ENCODE results near the gene PIK3C3.

PIK3C3 gene

DNA sequence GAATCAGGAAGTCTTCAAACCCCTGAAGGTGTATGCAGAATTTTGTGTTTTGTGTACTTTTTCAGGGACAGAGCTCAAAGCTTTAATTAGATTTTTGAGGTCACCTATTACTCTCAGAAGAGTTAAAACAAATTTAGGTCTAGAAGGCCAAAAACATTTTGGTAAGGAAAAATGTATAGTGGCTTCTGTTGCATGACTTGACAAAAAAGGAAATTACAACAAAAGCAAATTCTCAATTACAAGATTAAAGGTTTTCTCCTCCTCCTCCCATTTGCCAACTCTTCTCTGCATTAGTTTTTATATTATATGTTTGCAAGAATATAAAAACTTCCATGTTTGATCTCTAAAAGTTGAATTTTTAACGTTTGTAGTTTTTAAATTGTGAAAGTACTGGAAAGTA, 4.0 kb downstream of the PIK3C3 start:
- ATAC-seq: no peak
- TF ChIP-seq ZNF70 (CRISPR knock-in tag; IDR thresholded peaks at IDR 0.05) (no peak), TCF4 (CRISPR knock-in tag; IDR thresholded peaks at IDR 0.05; ENCODE audit: borderline replicate concordance) (no peak), TSHZ2 (CRISPR knock-in tag; IDR thresholded peaks at IDR 0.05) (no peak), BACH2 (CRISPR knock-in tag; IDR thresholded peaks at IDR 0.05; ENCODE audit: borderline replicate concordance) (no peak), PPARA (CRISPR knock-in tag; IDR thresholded peaks at IDR 0.05; ENCODE audit: borderline replicate concordance) (no peak), CSDC2 (CRISPR knock-in tag; IDR thresholded peaks at IDR 0.05) (no peak), ZC3H10 (CRISPR knock-in tag; IDR thresholded peaks at IDR 0.05) (no peak), ZNF8 (CRISPR knock-in tag; IDR thresholded peaks at IDR 0.05) (no peak), RARB (CRISPR knock-in tag; IDR thresholded peaks at IDR 0.05) (no peak), SNAI2 (CRISPR knock-in tag; IDR thresholded peaks at IDR 0.05) (no peak), ZFP30 (CRISPR knock-in tag; IDR thresholded peaks at IDR 0.05) (no peak), PATZ1 (CRISPR knock-in tag; IDR thresholded peaks at IDR 0.05; ENCODE audit: borderline replicate concordance) (no peak), GLIS3 (CRISPR knock-in tag; IDR thresholded peaks at IDR 0.05) (no peak), ZFP3 (CRISPR knock-in tag; IDR thresholded peaks at IDR 0.05) (no peak), TOX (CRISPR knock-in tag; IDR thresholded peaks at IDR 0.05; ENCODE audit: borderline replicate concordance) (no peak), ZNF565 (CRISPR knock-in tag; conservative IDR thresholded peaks at IDR 0.05; ENCODE audit: low read depth) (no peak), ARNTL (CRISPR knock-in tag; IDR thresholded peaks at IDR 0.05; ENCODE audit: borderline replicate concordance, low read depth) (no peak), ISL1 (CRISPR knock-in tag; IDR thresholded peaks at IDR 0.05) (no peak)
- TF ChIP-seq, protein P1, sequence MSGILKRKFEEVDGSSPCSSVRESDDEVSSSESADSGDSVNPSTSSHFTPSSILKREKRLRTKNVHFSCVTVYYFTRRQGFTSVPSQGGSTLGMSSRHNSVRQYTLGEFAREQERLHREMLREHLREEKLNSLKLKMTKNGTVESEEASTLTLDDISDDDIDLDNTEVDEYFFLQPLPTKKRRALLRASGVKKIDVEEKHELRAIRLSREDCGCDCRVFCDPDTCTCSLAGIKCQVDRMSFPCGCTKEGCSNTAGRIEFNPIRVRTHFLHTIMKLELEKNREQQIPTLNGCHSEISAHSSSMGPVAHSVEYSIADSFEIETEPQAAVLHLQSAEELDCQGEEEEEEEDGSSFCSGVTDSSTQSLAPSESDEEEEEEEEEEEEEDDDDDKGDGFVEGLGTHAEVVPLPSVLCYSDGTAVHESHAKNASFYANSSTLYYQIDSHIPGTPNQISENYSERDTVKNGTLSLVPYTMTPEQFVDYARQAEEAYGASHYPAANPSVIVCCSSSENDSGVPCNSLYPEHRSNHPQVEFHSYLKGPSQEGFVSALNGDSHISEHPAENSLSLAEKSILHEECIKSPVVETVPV (CRISPR knock-in tag; IDR thresholded peaks at IDR 0.05): no peak
- TF ChIP-seq, protein P2, sequence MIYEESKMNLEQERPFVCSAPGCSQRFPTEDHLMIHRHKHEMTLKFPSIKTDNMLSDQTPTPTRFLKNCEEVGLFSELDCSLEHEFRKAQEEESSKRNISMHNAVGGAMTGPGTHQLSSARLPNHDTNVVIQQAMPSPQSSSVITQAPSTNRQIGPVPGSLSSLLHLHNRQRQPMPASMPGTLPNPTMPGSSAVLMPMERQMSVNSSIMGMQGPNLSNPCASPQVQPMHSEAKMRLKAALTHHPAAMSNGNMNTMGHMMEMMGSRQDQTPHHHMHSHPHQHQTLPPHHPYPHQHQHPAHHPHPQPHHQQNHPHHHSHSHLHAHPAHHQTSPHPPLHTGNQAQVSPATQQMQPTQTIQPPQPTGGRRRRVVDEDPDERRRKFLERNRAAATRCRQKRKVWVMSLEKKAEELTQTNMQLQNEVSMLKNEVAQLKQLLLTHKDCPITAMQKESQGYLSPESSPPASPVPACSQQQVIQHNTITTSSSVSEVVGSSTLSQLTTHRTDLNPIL (CRISPR knock-in tag; IDR thresholded peaks at IDR 0.05; ENCODE audit: low read depth): no peak

DNA sequence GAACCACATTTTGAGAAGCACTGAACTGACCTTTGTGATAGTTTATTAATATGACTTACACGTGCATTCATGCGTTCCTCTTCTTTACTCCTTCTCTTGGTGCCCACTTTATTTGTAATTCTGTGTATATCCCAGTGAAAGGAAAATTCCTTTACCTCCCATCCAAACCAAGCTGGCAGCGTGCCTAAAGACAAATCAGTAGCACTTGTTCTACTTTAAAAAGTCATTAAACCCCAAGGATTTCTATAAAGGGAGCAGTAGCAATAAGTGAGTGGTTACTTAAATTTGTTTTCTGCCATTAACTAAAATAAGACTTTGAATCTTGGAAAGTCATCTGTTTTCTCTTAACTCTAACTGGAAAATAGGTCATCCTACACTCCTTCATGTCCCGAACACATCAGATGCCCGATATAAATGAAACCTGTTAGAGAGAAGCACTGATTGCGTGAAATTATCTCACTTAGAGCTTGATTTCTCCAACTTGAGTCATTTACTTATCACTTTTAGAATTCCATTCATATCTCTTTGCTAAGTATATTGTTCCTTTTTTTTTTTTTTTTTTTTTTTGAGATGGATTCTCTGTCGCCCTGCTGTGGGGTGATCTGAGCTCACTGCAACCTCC, 10.7 kb downstream of the PIK3C3 start:
- TF ChIP-seq TSHZ2 (CRISPR knock-in tag; IDR thresholded peaks at IDR 0.05): no peak
- no peak for TF ChIP-seq ISL1 (CRISPR knock-in tag; IDR thresholded peaks at IDR 0.05)
- no peak for TF ChIP-seq BACH2 (CRISPR knock-in tag; IDR thresholded peaks at IDR 0.05; ENCODE audit: borderline replicate concordance)
- TF ChIP-seq, protein P2 (CRISPR knock-in tag; IDR thresholded peaks at IDR 0.05; ENCODE audit: low read depth): no peak
- no peak for TF ChIP-seq RARB (CRISPR knock-in tag; IDR thresholded peaks at IDR 0.05)
- TF ChIP-seq ARNTL (CRISPR knock-in tag; IDR thresholded peaks at IDR 0.05; ENCODE audit: borderline replicate concordance, low read depth): no peak
- TF ChIP-seq, protein P3, sequence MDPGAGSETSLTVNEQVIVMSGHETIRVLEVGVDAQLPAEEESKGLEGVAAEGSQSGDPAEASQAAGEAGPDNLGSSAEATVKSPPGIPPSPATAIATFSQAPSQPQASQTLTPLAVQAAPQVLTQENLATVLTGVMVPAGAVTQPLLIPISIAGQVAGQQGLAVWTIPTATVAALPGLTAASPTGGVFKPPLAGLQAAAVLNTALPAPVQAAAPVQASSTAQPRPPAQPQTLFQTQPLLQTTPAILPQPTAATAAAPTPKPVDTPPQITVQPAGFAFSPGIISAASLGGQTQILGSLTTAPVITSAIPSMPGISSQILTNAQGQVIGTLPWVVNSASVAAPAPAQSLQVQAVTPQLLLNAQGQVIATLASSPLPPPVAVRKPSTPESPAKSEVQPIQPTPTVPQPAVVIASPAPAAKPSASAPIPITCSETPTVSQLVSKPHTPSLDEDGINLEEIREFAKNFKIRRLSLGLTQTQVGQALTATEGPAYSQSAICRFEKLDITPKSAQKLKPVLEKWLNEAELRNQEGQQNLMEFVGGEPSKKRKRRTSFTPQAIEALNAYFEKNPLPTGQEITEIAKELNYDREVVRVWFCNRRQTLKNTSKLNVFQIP (CRISPR knock-in tag; IDR thresholded peaks at IDR 0.05; ENCODE audit: borderline replicate concordance, low read depth): no peak
- no peak for TF ChIP-seq TOX (CRISPR knock-in tag; IDR thresholded peaks at IDR 0.05; ENCODE audit: borderline replicate concordance)
- no peak for TF ChIP-seq SNAI2 (CRISPR knock-in tag; IDR thresholded peaks at IDR 0.05)
- no peak for TF ChIP-seq ZNF70 (CRISPR knock-in tag; IDR thresholded peaks at IDR 0.05)
- no peak for TF ChIP-seq CSDC2 (CRISPR knock-in tag; IDR thresholded peaks at IDR 0.05)
- TF ChIP-seq, protein P1 (CRISPR knock-in tag; IDR thresholded peaks at IDR 0.05): no peak
- no peak for TF ChIP-seq OSR1 (CRISPR knock-in tag; IDR thresholded peaks at IDR 0.05)
- no peak for TF ChIP-seq ZFP30 (CRISPR knock-in tag; IDR thresholded peaks at IDR 0.05)
- ATAC-seq: no peak
